Bronchial epithelial cell (primary cell): ENCODE data around the gene FEZ2. TPM values are rescaled to one million over a fixed set of nuclear protein-coding genes. Genes with fewer than 3 reads are reported as not detected.

Experiments used
- DNase-seq: peaks from one replicate; pipeline ENCODE4 v3.0.0-alpha.2; 2010; ENCODE audit warnings: low read depth
- FAIRE-seq: peaks from 2 replicates; lab custom pipeline; 2011; peaks lifted over from hg19 to GRCh38; lab: Jason Lieb, UNC
- H3K27me3 ChIP-seq: 2 replicates; pipeline ENCODE4 v1.5.1; 2011; ENCODE audit warnings: low read length; ENCODE audit not compliant: control insufficient read depth, insufficient read depth
- H3K36me3 ChIP-seq: 2 replicates; pipeline ENCODE4 v1.5.1; 2011; ENCODE audit warnings: low read length; ENCODE audit not compliant: control insufficient read depth, insufficient read depth
- H3K4me3 ChIP-seq: 2 replicates; pipeline ENCODE4 v1.5.1; 2011; ENCODE audit warnings: mild to moderate bottlenecking, low read depth, low read length, control low read depth
- total RNA-seq: library from RNA; depleted of rRNA; stranded (reverse); fragments of >200 nt; gene quantifications from 2 replicates; pipeline ENCODE4 v1.2.1, GENCODE V29; 2014
- TF ChIP-seq, protein P1 (sequence below): IDR thresholded peaks from 2 replicates; pipeline ENCODE4 v1.5.1; 2011; ENCODE audit warnings: mild to moderate bottlenecking, moderate library complexity, low read length, control low read depth, inconsistent platforms; ENCODE audit not compliant: insufficient read depth, severe bottlenecking

FEZ2 gene
- total RNA-seq, 1 donor from 2014 or later = 46.3 TPM

DNA sequence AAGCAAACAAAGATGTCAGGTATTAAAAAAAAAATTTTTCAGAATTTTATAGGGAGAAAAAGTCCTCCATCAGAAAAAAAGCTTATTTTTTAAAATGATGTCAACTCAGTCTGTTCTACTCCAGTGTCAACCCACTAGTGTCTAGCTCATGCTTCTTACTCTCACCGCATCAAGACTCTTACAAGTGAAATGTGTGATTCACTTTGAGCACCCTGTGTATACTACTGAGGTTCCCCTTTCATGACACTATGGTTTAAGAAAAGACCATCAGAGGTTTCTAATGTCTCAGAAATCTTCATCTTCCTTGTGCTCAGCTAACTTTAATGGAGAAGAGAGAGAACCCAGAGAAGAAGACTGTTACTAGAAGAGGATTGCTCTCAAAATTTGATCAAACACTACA lies 43.4 kb downstream of the FEZ2 start:
- no peaks in the 10 kb centered on the region for H3K27me3 ChIP-seq
- no peak overlapping the region for H3K4me3 ChIP-seq
- H3K36me3 ChIP-seq = peaks cover 11% of the 10 kb centered on the region
- TF ChIP-seq, protein P1, sequence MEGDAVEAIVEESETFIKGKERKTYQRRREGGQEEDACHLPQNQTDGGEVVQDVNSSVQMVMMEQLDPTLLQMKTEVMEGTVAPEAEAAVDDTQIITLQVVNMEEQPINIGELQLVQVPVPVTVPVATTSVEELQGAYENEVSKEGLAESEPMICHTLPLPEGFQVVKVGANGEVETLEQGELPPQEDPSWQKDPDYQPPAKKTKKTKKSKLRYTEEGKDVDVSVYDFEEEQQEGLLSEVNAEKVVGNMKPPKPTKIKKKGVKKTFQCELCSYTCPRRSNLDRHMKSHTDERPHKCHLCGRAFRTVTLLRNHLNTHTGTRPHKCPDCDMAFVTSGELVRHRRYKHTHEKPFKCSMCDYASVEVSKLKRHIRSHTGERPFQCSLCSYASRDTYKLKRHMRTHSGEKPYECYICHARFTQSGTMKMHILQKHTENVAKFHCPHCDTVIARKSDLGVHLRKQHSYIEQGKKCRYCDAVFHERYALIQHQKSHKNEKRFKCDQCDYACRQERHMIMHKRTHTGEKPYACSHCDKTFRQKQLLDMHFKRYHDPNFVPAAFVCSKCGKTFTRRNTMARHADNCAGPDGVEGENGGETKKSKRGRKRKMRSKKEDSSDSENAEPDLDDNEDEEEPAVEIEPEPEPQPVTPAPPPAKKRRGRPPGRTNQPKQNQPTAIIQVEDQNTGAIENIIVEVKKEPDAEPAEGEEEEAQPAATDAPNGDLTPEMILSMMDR = no peak
- DNase-seq = no peak
- FAIRE-seq = no peak

DNA sequence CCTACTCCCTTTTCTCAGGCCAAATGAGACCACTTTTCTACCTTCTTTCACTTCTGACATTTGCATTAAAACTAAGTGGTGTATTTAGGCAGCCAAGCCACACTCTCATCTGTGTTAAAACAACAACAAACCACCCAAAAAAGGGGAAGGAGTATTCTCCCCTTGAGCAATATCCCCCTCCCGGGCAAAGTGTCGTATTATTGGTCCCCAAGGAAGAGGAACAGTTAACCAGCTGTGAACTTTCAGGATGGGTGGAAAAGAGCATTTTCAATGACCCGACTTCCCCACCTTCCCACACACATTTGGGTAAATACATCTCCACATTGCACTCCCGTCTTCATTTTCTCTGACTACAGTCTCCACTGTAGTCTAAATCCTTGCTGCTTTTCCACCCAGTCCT lies 44.3 kb downstream of the FEZ2 start:
- Histone ChIP-seq H3K4me3 (no peak overlapping the region), H3K27me3 (no peaks in the 10 kb centered on the region), H3K36me3 (peaks cover 15% of the 10 kb centered on the region)
- DNase-seq = no peak
- no peak for FAIRE-seq
- TF ChIP-seq, protein P1 = no peak

- Histone ChIP-seq H3K27me3 (no peaks in the 10 kb centered on the region), H3K36me3 (peaks cover 17% of the 10 kb centered on the region), H3K4me3 (no peak overlapping the region)
- TF ChIP-seq, protein P1 = no peak
- DNase-seq (no peak), FAIRE-seq (no peak)
These were observed 48.0 kb downstream of the FEZ2 start for GRCh38 chr2:36550006-36550405.

GRCh38 chr2:36549165-36549574 lies 48.8 kb downstream of the FEZ2 start:
- Histone ChIP-seq H3K4me3 (no peak overlapping the region), H3K27me3 (no peaks in the 10 kb centered on the region), H3K36me3 (peaks cover 18% of the 10 kb centered on the region)
- FAIRE-seq = no peak
- TF ChIP-seq, protein P1 = no peak
- no peak for DNase-seq

- DNase-seq (no peak), FAIRE-seq (no peak)
These were observed 50.1 kb downstream of the FEZ2 start for GRCh38 chr2:36547906-36548305.

More at GRCh38 chr2:36547906-36548305, 50.1 kb downstream of the FEZ2 start:
- Histone ChIP-seq H3K4me3 (no peak overlapping the region), H3K36me3 (peaks cover 14% of the 10 kb centered on the region), H3K27me3 (no peaks in the 10 kb centered on the region)
- TF ChIP-seq, protein P1 = no peak
